IMR-90 (cell line): ENCODE data around the gene ATXN10. TPM values are rescaled to one million over a fixed set of nuclear protein-coding genes. Genes with fewer than 3 reads are reported as not detected.

ENCODE experiments used
- ATAC-seq: fragments of 200-7000 bp; cut with Tn5 transposase; 2 replicates; pipeline ENCODE4 v1.9.1; 2020; ENCODE audit warnings: low read depth, mild to moderate bottlenecking, moderate library complexity
- BruUV-seq: library from RNA; stranded (reverse); fragments of 400-500 nt; replicated peaks from 2 replicates; lab custom pipeline; 2021; lab: Mats Ljungman, UMichigan
- CTCF ChIA-PET: fragments of 300-600 bp; formaldehyde crosslinking; extraction: SDS; loops from one replicate; lab custom pipeline; 2021; ENCODE audit warnings: antibody characterized with exemption; lab: Yijun Ruan, JAX
- POLR2A ChIA-PET: fragments of 300-600 bp; sonication (Branson Sonifier 250); formaldehyde crosslinking; loops from one replicate; lab custom pipeline; 2022; ENCODE audit warnings: antibody characterized with exemption; ENCODE audit not compliant: unreplicated experiment; lab: Charles Lee
- DNase-seq: peaks from one replicate; pipeline ENCODE4 v3.0.0; 2013
- H2AFZ ChIP-seq: replicated peaks from 2 replicates; pipeline ENCODE3; 2013; ENCODE audit warnings: low read length, mild to moderate bottlenecking; ENCODE audit not compliant: poor library complexity
- H2AK5ac ChIP-seq: 2 replicates; pipeline ENCODE4 v1.6.1; 2013; ENCODE audit warnings: low read depth, low read length, inconsistent platforms
- H2AK9ac ChIP-seq: replicated peaks from 2 replicates; pipeline ENCODE3; 2013; ENCODE audit warnings: mild to moderate bottlenecking, low read depth, low read length, moderate library complexity; ENCODE audit not compliant: poor library complexity
- H2BK120ac ChIP-seq: 2 replicates; pipeline ENCODE4 v1.6.1; 2013; ENCODE audit warnings: low read depth, low read length, inconsistent platforms
- H2BK15ac ChIP-seq: 3 replicates; pipeline ENCODE4 v1.6.1; 2013; ENCODE audit warnings: low read depth, low read length, inconsistent platforms
- H2BK20ac ChIP-seq: 2 replicates; pipeline ENCODE4 v1.6.1; 2013; ENCODE audit warnings: low read depth, mild to moderate bottlenecking, inconsistent platforms, low read length, moderate library complexity
- H2BK5ac ChIP-seq: 2 replicates; pipeline ENCODE4 v1.6.1; 2013; ENCODE audit warnings: mild to moderate bottlenecking, low read depth, low read length, inconsistent platforms; ENCODE audit not compliant: poor library complexity, severe bottlenecking
- H3K14ac ChIP-seq: replicated peaks from 2 replicates; pipeline ENCODE4 v1.6.1; 2013; ENCODE audit warnings: low read depth, low read length, inconsistent platforms
- H3K18ac ChIP-seq: 2 replicates; pipeline ENCODE4 v1.6.1; 2013; ENCODE audit warnings: low read depth, low read length, control low read depth
- H3K23ac ChIP-seq: 2 replicates; pipeline ENCODE4 v1.6.1; 2013; ENCODE audit warnings: low read depth, low read length, inconsistent platforms
- H3K27ac ChIP-seq: 2 replicates; pipeline ENCODE4 v1.5.1; 2013; ENCODE audit warnings: mild to moderate bottlenecking, control low read depth, low read length; ENCODE audit not compliant: insufficient read depth
- H3K27me3 ChIP-seq: 2 replicates; pipeline ENCODE4 v1.6.1; 2013; ENCODE audit warnings: low read length; ENCODE audit not compliant: control insufficient read depth, insufficient read depth
- H3K36me3 ChIP-seq: 2 replicates; pipeline ENCODE4 v1.6.1; 2013; ENCODE audit warnings: low read length, mixed read lengths; ENCODE audit not compliant: control insufficient read depth, insufficient read depth
- H3K4ac ChIP-seq: 2 replicates; pipeline ENCODE4 v1.6.1; 2013; ENCODE audit warnings: low read depth, low read length, inconsistent platforms
- H3K4me1 ChIP-seq: 2 replicates; pipeline ENCODE4 v1.6.1; 2013; ENCODE audit warnings: low read length, mixed read lengths; ENCODE audit not compliant: control insufficient read depth, insufficient read depth
- H3K4me2 ChIP-seq: 2 replicates; pipeline ENCODE4 v1.6.1; 2013; ENCODE audit warnings: low read depth, mild to moderate bottlenecking, control low read depth, low read length, moderate library complexity
- H3K4me3 ChIP-seq: 2 replicates; pipeline ENCODE4 v1.5.1; 2013; ENCODE audit warnings: low read depth, mild to moderate bottlenecking, control low read depth, low read length, moderate library complexity; ENCODE audit not compliant: insufficient read depth
- H3K56ac ChIP-seq: 2 replicates; pipeline ENCODE4 v1.6.1; 2013; ENCODE audit warnings: low read length, inconsistent platforms; ENCODE audit not compliant: insufficient read depth; ENCODE audit errors: extremely low read depth
- H3K79me1 ChIP-seq, 2 experiments: 2 replicates each; pipeline ENCODE4 v1.6.1; 2013; ENCODE audit warnings: low read length in 2 of 2, inconsistent platforms in 1 of 2, low read depth in 1 of 2
- H3K9ac ChIP-seq: 2 replicates; pipeline ENCODE4 v1.6.1; 2013; ENCODE audit warnings: low read depth, low read length, control low read depth
- H3K9me1 ChIP-seq: 2 replicates; pipeline ENCODE4 v1.6.1; 2013; ENCODE audit warnings: low read length, inconsistent platforms; ENCODE audit not compliant: insufficient read depth
- H3K9me3 ChIP-seq: 2 replicates; pipeline ENCODE4 v1.6.1; 2013; ENCODE audit warnings: low read length; ENCODE audit not compliant: control insufficient read depth, insufficient read depth
- H4K20me1 ChIP-seq: 2 replicates; pipeline ENCODE4 v1.6.1; 2013; ENCODE audit warnings: low read length, inconsistent platforms; ENCODE audit not compliant: insufficient read depth
- H4K5ac ChIP-seq: 2 replicates; pipeline ENCODE4 v1.6.1; 2013; ENCODE audit warnings: mild to moderate bottlenecking, low read depth, low read length, control low read depth
- H4K8ac ChIP-seq, 2 experiments: 2 replicates each; pipeline ENCODE4 v1.6.1; 2013; ENCODE audit warnings: low read depth in 2 of 2, low read length in 2 of 2, control low read depth in 1 of 2, inconsistent platforms in 1 of 2
- H4K91ac ChIP-seq: 2 replicates; pipeline ENCODE4 v1.6.1; 2013; ENCODE audit warnings: low read depth, low read length, inconsistent platforms; ENCODE audit not compliant: insufficient read depth
- CEBPB ChIP-seq: IDR thresholded peaks from 2 replicates; pipeline ENCODE4 v1.6.1; 2012; ENCODE audit warnings: low read depth, low read length, improper control_type of control experiment
- ELK1 ChIP-seq: fragments of 150-350 bp; IDR thresholded peaks from 2 replicates; pipeline ENCODE4 v1.6.1; 2016; ENCODE audit warnings: low read depth, mild to moderate bottlenecking, low read length, moderate library complexity, borderline replicate concordance
- MAZ ChIP-seq: IDR thresholded peaks from 2 replicates; pipeline ENCODE4 v1.6.1; 2012; ENCODE audit warnings: low read depth, mild to moderate bottlenecking, low read length, improper control_type of control experiment, moderate library complexity, borderline replicate concordance
- MXI1 ChIP-seq: IDR thresholded peaks from 2 replicates; pipeline ENCODE4 v1.6.1; 2012; ENCODE audit warnings: low read depth, mild to moderate bottlenecking, low read length, moderate library complexity, borderline replicate concordance
- POLR2A ChIP-seq: IDR thresholded peaks from 2 replicates; pipeline ENCODE4 v1.6.1; 2012; ENCODE audit warnings: mild to moderate bottlenecking, low read depth, low read length
- RFX5 ChIP-seq: IDR thresholded peaks from 2 replicates; pipeline ENCODE4 v1.8.0; 2012; ENCODE audit warnings: low read depth, mild to moderate bottlenecking, low read length, moderate library complexity
- WGBS, 2 experiments: methylation state at CpG; one replicate each; pipeline versions ENCODE4 v1.1.5 to v1.1.7; 2013; ENCODE audit warnings: missing lambda C conversion rate in 2 of 2; ENCODE audit not compliant: insufficient read length in 1 of 2; ENCODE audit errors: extremely low coverage in 2 of 2; 5-methylcytosine and 5-hydroxymethylcytosine counted together
- dilution Hi-C: fragments of 300-500 bp; cut with HindIII; formaldehyde crosslinking; loops from one replicate; pipeline ENCODE4 v1.14.3; 2018; ENCODE audit warnings: low sequenced_read_pairs; ENCODE audit not compliant: unreplicated experiment
- in situ Hi-C: fragments of 300-500 bp; cut with MboI; formaldehyde crosslinking; loops from 3 replicates; pipeline ENCODE4 v1.14.3; 2019; ENCODE audit warnings: low sequenced_read_pairs, inconsistent platforms, mixed read lengths
- intact Hi-C: fragments of 100-400 bp; cut with micrococcal nuclease; formaldehyde crosslinking; loops from 2 replicates; pipeline ENCODE4 v1.10.0; 2022
- polyA plus RNA-seq, 3 experiments: library from polyadenylated mRNA; depleted of rRNA; stranded (reverse); fragments of >200 nt; gene quantifications; 2 replicates each; pipeline ENCODE4 v1.2.3, GENCODE V29; 2012; ENCODE audit warnings: low replicate concordance in 1 of 3
- total RNA-seq: library from RNA; depleted of rRNA; stranded (reverse); fragments of >200 nt; gene quantifications from 2 replicates; pipeline ENCODE4 v1.2.3, GENCODE V29; 2012

Gene ATXN10
- total and polyA plus RNA-seq, 2 of the 4 experiments (the other 2 are of a cell fraction), result 116 to 231 TPM

GRCh38 chr22:45836418-45837169, 165.0 kb downstream of the ATXN10 start:
- WGBS, 2 experiments, result no CpG with 5 or more reads among the region's 8 CpGs
- Histone ChIP-seq H3K18ac (no peak overlapping the region), H3K9me3 (no peaks in the 10 kb centered on the region), H3K79me1 (peaks cover 37 to 78% of the 10 kb centered on the region in 2 experiments), H2AK5ac (no peak overlapping the region), H3K4me2 (no peak overlapping the region), H2BK15ac (no peak overlapping the region), H4K8ac (no peak overlapping the region), H3K4me3 (no peak overlapping the region), H2BK5ac (no peak overlapping the region), H2BK120ac (no peak overlapping the region), H3K27ac (no peak overlapping the region), H3K56ac (no peak overlapping the region), H3K4me1 (peaks cover 2% of the 10 kb centered on the region; the same call in 1 of the 2 replicates), H3K14ac (no peak overlapping the region), H4K91ac (no peak overlapping the region), H3K4ac (no peak overlapping the region), H3K27me3 (no peaks in the 10 kb centered on the region), H4K5ac (no peak overlapping the region), H3K36me3 (peaks cover 22% of the 10 kb centered on the region), H4K20me1 (peaks cover 18% of the 10 kb centered on the region; the same call in 1 of the 2 replicates), H2AFZ (no peak overlapping the region), H2AK9ac (no peak overlapping the region), H3K9me1 (peaks cover 20% of the 10 kb centered on the region), H2BK20ac (no peak overlapping the region), H3K23ac (no peak overlapping the region), H3K9ac (no peak overlapping the region)
- in situ Hi-C loops, result no loop called here
- DNase-seq (no peak), ATAC-seq (no peak)
- intact Hi-C loops, result no loop called here
- dilution Hi-C loops, result no loop called here
- ChIA-PET POLR2A (no interaction called here), CTCF (no interaction called here)
- TF ChIP-seq POLR2A (no peak), ELK1 (no peak), MXI1 (no peak), RFX5 (no peak), CEBPB (no peak), MAZ (no peak)
- BruUV-seq, result no TSS peak
